ENCODE data around the gene IRF3.

IRF3 gene

GRCh38 chr19:49687150-49687549 lies 21.5 kb upstream of the IRF3 start:
- no peak for DNase-seq

- no peak for DNase-seq
Observed at GRCh38 chr19:49686503-49687088, 20.9 kb upstream of the IRF3 start.

GRCh38 chr19:49685845-49686332 lies 20.2 kb upstream of the IRF3 start:
- no peak for DNase-seq

- no peak for DNase-seq
Observed at GRCh38 chr19:49684983-49685553, 19.4 kb upstream of the IRF3 start.

- DNase-seq, result no peak
Observed at GRCh38 chr19:49684251-49684982, 18.8 kb upstream of the IRF3 start.

GRCh38 chr19:49683814-49684250 lies 18.2 kb upstream of the IRF3 start:
- no peak for DNase-seq

- DNase-seq, result no peak
Observed at GRCh38 chr19:49682274-49682673, 16.6 kb upstream of the IRF3 start.

- no peak for DNase-seq
Observed at GRCh38 chr19:49681830-49682229, 16.2 kb upstream of the IRF3 start.

GRCh38 chr19:49680421-49681351 lies 15.0 kb upstream of the IRF3 start:
- DNase-seq, result peak; percentile 79

- peak; percentile 67 for DNase-seq
Observed at GRCh38 chr19:49679771-49680413, 14.2 kb upstream of the IRF3 start.

- peak; percentile 81 for DNase-seq
Observed at GRCh38 chr19:49678985-49679770, 13.5 kb upstream of the IRF3 start.

- DNase-seq, result peak; percentile 24
Observed at GRCh38 chr19:49677901-49678674, 12.4 kb upstream of the IRF3 start.

- DNase-seq, result no peak
Observed at GRCh38 chr19:49677231-49677900, 11.7 kb upstream of the IRF3 start, which contains the start of gene PRMT1. PRMT1 (plus strand) TSS chr19:49677271; CDS start chr19:49677281, 10 bp downstream.

GRCh38 chr19:49676784-49677230 lies 11.2 kb upstream of the IRF3 start:
- peak; percentile 99 for DNase-seq

GRCh38 chr19:49676136-49676783 lies 10.6 kb upstream of the IRF3 start:
- peak; percentile 60 for DNase-seq

GRCh38 chr19:49672131-49672919 lies 6.7 kb upstream of the IRF3 start:
- DNase-seq, result peak; percentile 67

- no peak for DNase-seq
Observed at GRCh38 chr19:49669516-49669915, 3.9 kb upstream of the IRF3 start.

- DNase-seq, result no peak
Observed at GRCh38 chr19:49667473-49667872, 1.8 kb upstream of the IRF3 start.

GRCh38 chr19:49666120-49666444 lies 425 bp upstream of the IRF3 start:
- DNase-seq, result no peak

Measured in NCI-H524 treated with DMSO at 0.1 percent for 48 hours (cell line).